ENCODE measurements around the gene DIP2A.

GRCh38 chr21:46553993-46554392 lies 95.3 kb downstream of the DIP2A start:
- no peak for TF ChIP-seq POLR2AphosphoS5 (IDR thresholded peaks at IDR 0.05; ENCODE audit: borderline replicate concordance, low read depth, low read length)
- TF ChIP-seq EZH2 (IDR thresholded peaks at IDR 0.05) = no peak
- TF ChIP-seq FOXP2 (optimal IDR thresholded peaks at IDR 0.05; ENCODE audit: control extremely low read depth, extremely low read length, insufficient read depth) = no peak
